Esophagus muscularis mucosa (tissue), 3 donors: Measurements from ENCODE around the gene CCDC158.

Experiments
- EP300 ChIP-seq: sonication (generic); formaldehyde crosslinking; IDR thresholded peaks from one replicate; pipeline ENCODE4 v1.6.1; 2017; ENCODE audit warnings: antibody characterized with exemption
- TF ChIP-seq, protein P1 (sequence below), 3 experiments: fragments of 200-600 bp in 2 of 3; fragments of 450-650 bp in 1 of 3; sonication (generic) in 2 of 3; IDR thresholded peaks; one replicate each; pipeline ENCODE4 v1.5.1; 2017 to 2019; ENCODE audit warnings: antibody characterized with exemption in 3 of 3, mild to moderate bottlenecking in 2 of 3, moderate library complexity in 1 of 3

DNA sequence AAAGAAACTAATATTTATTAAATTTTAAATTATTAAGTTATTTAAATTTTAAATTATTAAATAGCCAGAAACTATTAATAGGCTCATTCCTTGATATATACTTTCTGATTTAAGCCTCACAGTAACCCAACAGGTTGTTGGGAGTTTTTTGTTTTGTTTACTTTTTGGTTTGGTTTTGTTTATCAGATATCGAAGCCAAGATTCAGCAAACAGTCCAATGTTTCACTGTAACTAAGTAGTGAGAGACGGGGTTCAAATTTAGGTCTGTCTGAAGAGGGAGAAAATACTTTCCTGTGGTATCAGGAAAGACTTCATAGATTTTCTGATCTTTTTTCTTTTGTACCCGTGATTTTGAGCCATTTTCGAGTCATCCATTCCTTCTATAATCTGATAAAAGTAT, 54.2 kb downstream of the CCDC158 start:
- TF ChIP-seq, protein P1, sequence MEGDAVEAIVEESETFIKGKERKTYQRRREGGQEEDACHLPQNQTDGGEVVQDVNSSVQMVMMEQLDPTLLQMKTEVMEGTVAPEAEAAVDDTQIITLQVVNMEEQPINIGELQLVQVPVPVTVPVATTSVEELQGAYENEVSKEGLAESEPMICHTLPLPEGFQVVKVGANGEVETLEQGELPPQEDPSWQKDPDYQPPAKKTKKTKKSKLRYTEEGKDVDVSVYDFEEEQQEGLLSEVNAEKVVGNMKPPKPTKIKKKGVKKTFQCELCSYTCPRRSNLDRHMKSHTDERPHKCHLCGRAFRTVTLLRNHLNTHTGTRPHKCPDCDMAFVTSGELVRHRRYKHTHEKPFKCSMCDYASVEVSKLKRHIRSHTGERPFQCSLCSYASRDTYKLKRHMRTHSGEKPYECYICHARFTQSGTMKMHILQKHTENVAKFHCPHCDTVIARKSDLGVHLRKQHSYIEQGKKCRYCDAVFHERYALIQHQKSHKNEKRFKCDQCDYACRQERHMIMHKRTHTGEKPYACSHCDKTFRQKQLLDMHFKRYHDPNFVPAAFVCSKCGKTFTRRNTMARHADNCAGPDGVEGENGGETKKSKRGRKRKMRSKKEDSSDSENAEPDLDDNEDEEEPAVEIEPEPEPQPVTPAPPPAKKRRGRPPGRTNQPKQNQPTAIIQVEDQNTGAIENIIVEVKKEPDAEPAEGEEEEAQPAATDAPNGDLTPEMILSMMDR (IDR thresholded peaks at IDR 0.05) = no peak
- no peak for TF ChIP-seq EP300
